Endothelial cell of umbilical vein (primary cell): ENCODE results near the gene TARDBP.

Source experiments
- EZH2 ChIP-seq: IDR thresholded peaks from 2 replicates; pipeline ENCODE4 v1.6.1; 2012; ENCODE audit warnings: borderline replicate concordance, low read depth, mild to moderate bottlenecking, moderate library complexity, low read length, inconsistent platforms; ENCODE audit not compliant: severe bottlenecking
- JUN ChIP-seq: IDR thresholded peaks from 2 replicates; pipeline ENCODE4 v1.6.1; 2011; ENCODE audit warnings: borderline replicate concordance, low read depth; ENCODE audit not compliant: insufficient read length, insufficient read depth
- MYC ChIP-seq: IDR thresholded peaks from one replicate; pipeline ENCODE4 v1.6.1; 2011; ENCODE audit warnings: mild to moderate bottlenecking, low read depth, low read length
- POLR2A ChIP-seq: IDR thresholded peaks from 2 replicates; pipeline ENCODE4 v1.6.1; 2012; ENCODE audit warnings: low read depth, mild to moderate bottlenecking, control low read depth, low read length
- POLR2AphosphoS5 ChIP-seq: IDR thresholded peaks from 2 replicates; pipeline ENCODE4 v1.6.1; 2012; ENCODE audit warnings: low read depth, mild to moderate bottlenecking, control low read depth, low read length, moderate library complexity; ENCODE audit not compliant: insufficient read depth
- TF ChIP-seq, protein P1 (sequence below), 2 donors: IDR thresholded peaks; 1 replicate in 1 of 2; 2 replicates in 1 of 2; pipeline ENCODE4 v1.5.1; 2011; ENCODE audit warnings: low read length in 2 of 2, mild to moderate bottlenecking in 2 of 2, moderate library complexity in 2 of 2, control low read depth in 1 of 2, inconsistent platforms in 1 of 2, low read depth in 1 of 2; ENCODE audit not compliant: insufficient read depth in 1 of 2; ENCODE audit errors: extremely low read depth in 1 of 2
- TF ChIP-seq, protein P2 (sequence below): IDR thresholded peaks from 2 replicates; pipeline ENCODE4 v1.6.1; 2011; ENCODE audit not compliant: insufficient read depth, insufficient read length

DNA sequence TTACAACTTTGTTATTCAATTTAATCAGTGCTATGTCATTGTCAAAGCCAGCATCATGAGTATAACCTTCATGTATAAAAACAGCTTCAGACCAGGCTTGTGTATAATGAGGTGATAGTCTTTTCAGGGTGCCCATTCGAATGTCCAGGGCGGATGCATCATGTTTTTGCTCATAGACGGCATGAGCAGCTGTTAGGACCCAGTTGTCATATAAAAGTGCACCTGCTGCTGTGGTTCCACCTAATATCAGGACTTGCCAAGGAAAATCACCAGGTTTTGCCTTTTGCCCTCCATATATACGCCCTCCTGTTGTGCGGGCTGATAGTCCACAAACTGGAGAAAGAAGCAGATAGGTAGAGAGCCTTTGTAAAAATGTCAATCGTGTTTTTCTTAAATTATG is 14.9 kb downstream of the TARDBP start:
- TF ChIP-seq, protein P1, sequence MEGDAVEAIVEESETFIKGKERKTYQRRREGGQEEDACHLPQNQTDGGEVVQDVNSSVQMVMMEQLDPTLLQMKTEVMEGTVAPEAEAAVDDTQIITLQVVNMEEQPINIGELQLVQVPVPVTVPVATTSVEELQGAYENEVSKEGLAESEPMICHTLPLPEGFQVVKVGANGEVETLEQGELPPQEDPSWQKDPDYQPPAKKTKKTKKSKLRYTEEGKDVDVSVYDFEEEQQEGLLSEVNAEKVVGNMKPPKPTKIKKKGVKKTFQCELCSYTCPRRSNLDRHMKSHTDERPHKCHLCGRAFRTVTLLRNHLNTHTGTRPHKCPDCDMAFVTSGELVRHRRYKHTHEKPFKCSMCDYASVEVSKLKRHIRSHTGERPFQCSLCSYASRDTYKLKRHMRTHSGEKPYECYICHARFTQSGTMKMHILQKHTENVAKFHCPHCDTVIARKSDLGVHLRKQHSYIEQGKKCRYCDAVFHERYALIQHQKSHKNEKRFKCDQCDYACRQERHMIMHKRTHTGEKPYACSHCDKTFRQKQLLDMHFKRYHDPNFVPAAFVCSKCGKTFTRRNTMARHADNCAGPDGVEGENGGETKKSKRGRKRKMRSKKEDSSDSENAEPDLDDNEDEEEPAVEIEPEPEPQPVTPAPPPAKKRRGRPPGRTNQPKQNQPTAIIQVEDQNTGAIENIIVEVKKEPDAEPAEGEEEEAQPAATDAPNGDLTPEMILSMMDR (IDR thresholded peaks at IDR 0.05; ENCODE audit: extremely low read depth in 1 of 2, insufficient read depth in 1 of 2, low read depth in 1 of 2, low read length in 2 of 2), result no peak
- TF ChIP-seq POLR2A (no peak), EZH2 (no peak), POLR2AphosphoS5 (no peak), MYC (no peak), JUN (no peak)
- TF ChIP-seq, protein P2, sequence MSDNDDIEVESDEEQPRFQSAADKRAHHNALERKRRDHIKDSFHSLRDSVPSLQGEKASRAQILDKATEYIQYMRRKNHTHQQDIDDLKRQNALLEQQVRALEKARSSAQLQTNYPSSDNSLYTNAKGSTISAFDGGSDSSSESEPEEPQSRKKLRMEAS, result no peak
